ENCODE measurements around the gene DDX27. TPM values are rescaled to one million over a fixed set of nuclear protein-coding genes. Genes with fewer than 3 reads are reported as not detected.

DDX27 gene
- total and polyA plus RNA-seq, 2 of the 13 experiments (the other 11 are each of a cell fraction or from before 2014, with no cell fraction given) = 42.6 to 72.8 TPM

DNA sequence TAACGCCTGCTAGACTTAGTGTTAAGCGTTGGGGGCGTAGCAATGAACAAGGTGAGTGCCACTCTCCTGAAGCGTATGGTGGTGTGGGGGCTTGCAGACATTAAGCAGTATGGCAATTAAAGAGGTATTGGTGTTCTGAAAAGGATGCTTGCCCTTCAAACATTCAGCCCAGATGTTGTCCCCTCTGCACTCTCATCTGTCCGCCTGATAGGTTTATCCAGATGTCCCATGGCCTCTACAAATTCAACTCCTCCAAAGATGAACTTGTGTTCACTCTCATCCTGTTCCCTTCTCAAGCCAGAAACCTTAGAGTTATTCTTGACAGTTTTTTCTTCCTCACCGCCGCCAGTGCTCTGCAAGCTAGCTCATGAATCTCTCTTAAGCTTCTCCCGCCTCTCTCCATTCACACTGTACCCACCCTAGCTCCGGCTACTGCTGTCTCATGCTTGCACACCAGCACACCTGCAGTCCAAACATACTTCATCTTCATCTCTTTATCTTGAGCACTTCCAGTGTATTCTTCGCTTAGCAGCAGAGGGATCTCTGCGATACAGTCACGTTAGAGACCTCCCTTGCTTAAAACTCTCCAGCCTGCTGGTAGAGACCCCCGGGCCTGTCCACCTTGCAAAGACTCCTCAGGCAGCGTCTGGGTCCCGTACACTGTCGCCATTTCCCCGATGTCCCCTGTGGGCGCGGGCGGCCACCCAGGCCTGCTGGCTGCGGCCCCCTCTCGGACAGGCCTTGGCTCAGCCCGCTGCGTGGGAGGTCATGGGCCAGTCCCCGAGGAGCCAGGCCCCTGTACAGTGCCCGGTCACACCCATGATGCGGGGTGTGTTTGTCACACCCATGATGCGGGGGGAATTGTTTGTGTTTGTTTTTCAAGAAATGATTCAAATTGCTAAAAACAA, 962 bp downstream of the DDX27 start (continued):
- no peak for TF ChIP-seq ZNF558 (CRISPR knock-in tag; IDR thresholded peaks at IDR 0.05; ENCODE audit: borderline replicate concordance)
- TF ChIP-seq MTF2 (CRISPR knock-in tag; IDR thresholded peaks at IDR 0.05; ENCODE audit: borderline replicate concordance) = no peak
- no peak for TF ChIP-seq EP300 (IDR thresholded peaks at IDR 0.05; ENCODE audit: low read depth in 2 of 2, low read length in 2 of 2)
- 0 out of 2 replicates have a peak, but pooled peaks have one; percentile 8 for TF ChIP-seq EP300 (CRISPR knock-in tag; IDR thresholded peaks at IDR 0.05; ENCODE audit: borderline replicate concordance)
- TF ChIP-seq NFE2 (CRISPR knock-in tag; IDR thresholded peaks at IDR 0.05) = no peak; the same call in 1 of the 2 replicates
- TF ChIP-seq ZNF780A (CRISPR knock-in tag; IDR thresholded peaks at IDR 0.05) = 0 out of 2 replicates have a peak, but pooled peaks have one; percentile 13
- TF ChIP-seq, protein P1, sequence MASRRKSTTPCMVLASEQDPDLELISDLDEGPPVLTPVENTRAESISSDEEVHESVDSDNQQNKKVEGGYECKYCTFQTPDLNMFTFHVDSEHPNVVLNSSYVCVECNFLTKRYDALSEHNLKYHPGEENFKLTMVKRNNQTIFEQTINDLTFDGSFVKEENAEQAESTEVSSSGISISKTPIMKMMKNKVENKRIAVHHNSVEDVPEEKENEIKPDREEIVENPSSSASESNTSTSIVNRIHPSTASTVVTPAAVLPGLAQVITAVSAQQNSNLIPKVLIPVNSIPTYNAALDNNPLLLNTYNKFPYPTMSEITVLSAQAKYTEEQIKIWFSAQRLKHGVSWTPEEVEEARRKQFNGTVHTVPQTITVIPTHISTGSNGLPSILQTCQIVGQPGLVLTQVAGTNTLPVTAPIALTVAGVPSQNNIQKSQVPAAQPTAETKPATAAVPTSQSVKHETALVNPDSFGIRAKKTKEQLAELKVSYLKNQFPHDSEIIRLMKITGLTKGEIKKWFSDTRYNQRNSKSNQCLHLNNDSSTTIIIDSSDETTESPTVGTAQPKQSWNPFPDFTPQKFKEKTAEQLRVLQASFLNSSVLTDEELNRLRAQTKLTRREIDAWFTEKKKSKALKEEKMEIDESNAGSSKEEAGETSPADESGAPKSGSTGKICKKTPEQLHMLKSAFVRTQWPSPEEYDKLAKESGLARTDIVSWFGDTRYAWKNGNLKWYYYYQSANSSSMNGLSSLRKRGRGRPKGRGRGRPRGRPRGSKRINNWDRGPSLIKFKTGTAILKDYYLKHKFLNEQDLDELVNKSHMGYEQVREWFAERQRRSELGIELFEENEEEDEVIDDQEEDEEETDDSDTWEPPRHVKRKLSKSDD (CRISPR knock-in tag; IDR thresholded peaks at IDR 0.05; ENCODE audit: low read depth) = no peak
- no peak for TF ChIP-seq ZIK1 (CRISPR knock-in tag; IDR thresholded peaks at IDR 0.05; ENCODE audit: borderline replicate concordance, low read depth)
- TF ChIP-seq MAFF (IDR thresholded peaks at IDR 0.05; ENCODE audit: low read depth, low read length) = no peak
- TF ChIP-seq GLI4 (CRISPR knock-in tag; IDR thresholded peaks at IDR 0.05; ENCODE audit: borderline replicate concordance) = no peak
- TF ChIP-seq RXRA (CRISPR knock-in tag; IDR thresholded peaks at IDR 0.05) = no peak
